ENCODE data around the gene CNTD1.

The CNTD1 gene

GRCh38 chr17:42844271-42844670 is 45.6 kb downstream of the CNTD1 start, which contains the start of gene AOC2:
TSS of gene AOC2 (plus strand) at chr17:42844580. CDS start at chr17:42844627, 47 bp downstream.
- TF ChIP-seq GATA3 (IDR thresholded peaks at IDR 0.05; ENCODE audit: low read depth, low read length): no peak
- no peak for TF ChIP-seq GATA2 (IDR thresholded peaks at IDR 0.05; ENCODE audit: low read depth, low read length)

DNA sequence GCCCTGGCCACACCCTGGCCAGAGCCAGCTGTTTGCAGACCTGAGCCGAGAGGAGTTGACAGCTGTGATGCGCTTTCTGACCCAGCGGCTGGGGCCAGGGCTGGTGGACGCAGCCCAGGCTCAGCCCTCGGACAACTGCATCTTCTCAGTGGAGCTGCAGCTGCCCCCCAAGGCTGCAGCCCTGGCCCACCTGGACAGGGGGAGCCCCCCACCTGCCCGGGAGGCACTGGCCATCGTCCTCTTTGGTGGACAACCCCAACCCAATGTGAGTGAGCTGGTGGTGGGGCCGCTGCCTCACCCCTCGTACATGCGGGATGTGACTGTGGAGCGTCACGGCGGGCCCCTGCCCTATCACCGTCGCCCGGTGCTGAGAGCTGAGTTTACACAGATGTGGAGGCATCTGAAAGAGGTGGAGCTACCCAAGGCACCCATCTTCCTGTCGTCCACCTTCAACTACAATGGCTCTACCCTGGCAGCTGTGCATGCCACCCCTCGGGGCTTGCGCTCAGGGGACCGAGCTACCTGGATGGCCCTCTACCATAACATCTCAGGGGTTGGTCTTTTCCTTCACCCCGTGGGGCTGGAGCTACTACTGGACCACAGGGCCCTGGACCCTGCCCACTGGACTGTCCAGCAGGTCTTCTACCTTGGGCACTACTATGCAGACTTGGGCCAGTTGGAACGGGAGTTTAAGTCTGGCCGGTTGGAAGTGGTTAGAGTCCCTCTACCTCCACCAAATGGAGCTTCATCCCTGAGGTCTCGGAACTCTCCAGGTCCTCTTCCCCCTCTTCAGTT is 46.3 kb downstream of the CNTD1 start:
- TF ChIP-seq GATA3 (IDR thresholded peaks at IDR 0.05; ENCODE audit: low read depth, low read length) (no peak), GATA2 (IDR thresholded peaks at IDR 0.05; ENCODE audit: low read depth, low read length) (no peak)

GRCh38 chr17:42845556-42845917 is 46.9 kb downstream of the CNTD1 start:
- TF ChIP-seq GATA2 (IDR thresholded peaks at IDR 0.05; ENCODE audit: low read depth, low read length): no peak
- no peak for TF ChIP-seq GATA3 (IDR thresholded peaks at IDR 0.05; ENCODE audit: low read depth, low read length)

- no peak for TF ChIP-seq GATA3 (IDR thresholded peaks at IDR 0.05; ENCODE audit: low read depth, low read length)
- TF ChIP-seq GATA2 (IDR thresholded peaks at IDR 0.05; ENCODE audit: low read depth, low read length): no peak
Measured at GRCh38 chr17:42845918-42846593, 47.4 kb downstream of the CNTD1 start.

DNA sequence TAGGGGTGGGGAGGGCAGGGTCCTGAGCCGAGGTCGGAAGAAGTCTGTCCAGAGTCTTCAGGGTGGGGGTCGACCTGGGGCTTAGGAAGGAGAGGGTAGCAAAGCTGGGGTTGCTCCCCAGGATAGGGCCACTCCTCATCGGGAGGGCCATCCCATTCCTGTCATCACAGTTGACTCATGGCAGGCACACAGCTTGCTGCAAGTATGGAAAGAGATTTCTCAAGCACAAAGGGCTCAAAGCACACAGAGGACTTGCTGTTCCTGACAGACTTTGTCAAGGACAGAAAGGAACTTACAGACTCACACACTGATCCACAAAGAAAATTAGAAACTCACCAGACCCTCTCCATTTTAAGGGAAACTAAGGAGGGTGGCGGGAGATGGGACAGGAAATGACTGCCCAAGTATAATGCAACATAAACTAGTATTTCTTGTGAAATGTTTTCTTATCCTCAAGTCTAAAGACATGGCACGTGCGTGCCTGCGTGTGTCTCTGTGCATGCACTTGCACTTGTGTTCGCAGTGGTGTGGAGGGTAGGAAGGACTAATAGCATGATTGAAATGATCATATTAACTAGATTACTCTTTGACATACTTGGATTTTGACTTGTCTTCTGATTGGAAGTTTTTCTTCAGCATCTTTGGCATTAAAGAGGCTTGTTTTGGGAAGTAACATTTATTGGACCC is 48.1 kb downstream of the CNTD1 start:
- no peak for TF ChIP-seq GATA2 (IDR thresholded peaks at IDR 0.05; ENCODE audit: low read depth, low read length)
- TF ChIP-seq GATA3 (IDR thresholded peaks at IDR 0.05; ENCODE audit: low read depth, low read length): no peak

GRCh38 chr17:42848093-42848492 is 49.4 kb downstream of the CNTD1 start:
- TF ChIP-seq GATA3 (IDR thresholded peaks at IDR 0.05; ENCODE audit: low read depth, low read length): no peak
- TF ChIP-seq GATA2 (IDR thresholded peaks at IDR 0.05; ENCODE audit: low read depth, low read length): no peak

- no peak for TF ChIP-seq GATA2 (IDR thresholded peaks at IDR 0.05; ENCODE audit: low read depth, low read length)
- TF ChIP-seq GATA3 (IDR thresholded peaks at IDR 0.05; ENCODE audit: low read depth, low read length): no peak
Measured at GRCh38 chr17:42849031-42849430, 50.4 kb downstream of the CNTD1 start.

DNA sequence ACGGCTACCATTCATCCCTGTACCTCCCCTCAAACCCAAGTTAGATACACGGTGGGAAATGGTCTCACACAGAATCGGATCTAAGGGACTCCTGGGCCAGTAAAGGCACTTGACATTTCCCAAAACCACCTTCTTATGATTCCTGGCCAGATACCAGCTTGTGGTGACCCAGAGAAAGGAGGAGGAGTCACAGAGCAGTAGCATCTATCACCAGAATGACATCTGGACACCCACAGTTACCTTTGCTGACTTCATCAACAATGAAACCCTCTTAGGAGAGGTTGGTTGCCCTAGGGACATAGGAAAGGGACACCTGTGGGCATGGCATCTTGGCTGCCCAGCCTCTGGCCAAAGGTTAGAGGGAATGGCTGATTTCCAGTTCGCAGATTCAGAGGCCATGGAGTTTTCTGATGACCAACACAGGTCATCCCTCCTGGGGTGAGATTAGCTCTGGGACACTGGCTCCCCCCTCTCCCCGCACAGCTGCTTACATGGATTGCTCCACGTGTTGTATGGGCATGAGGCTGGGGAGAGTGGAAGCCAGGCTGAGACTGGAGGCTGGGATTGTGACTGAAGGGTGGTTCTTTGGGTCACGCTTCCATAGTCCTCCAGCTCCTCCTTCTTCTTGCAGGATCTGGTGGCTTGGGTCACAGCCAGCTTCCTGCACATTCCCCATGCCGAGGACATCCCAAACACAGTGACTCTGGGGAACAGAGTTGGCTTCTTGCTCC is 51.0 kb downstream of the CNTD1 start:
- no peak for TF ChIP-seq GATA2 (IDR thresholded peaks at IDR 0.05; ENCODE audit: low read depth, low read length)
- no peak for TF ChIP-seq GATA3 (IDR thresholded peaks at IDR 0.05; ENCODE audit: low read depth, low read length)

- TF ChIP-seq GATA3 (IDR thresholded peaks at IDR 0.05; ENCODE audit: low read depth, low read length): no peak
- no peak for TF ChIP-seq GATA2 (IDR thresholded peaks at IDR 0.05; ENCODE audit: low read depth, low read length)
Measured at GRCh38 chr17:42850954-42851353, 52.3 kb downstream of the CNTD1 start, which contains the start of gene AOC3. TSS of gene AOC3 (plus strand) at chr17:42851199. CDS start at chr17:42851344, 145 bp downstream.

GRCh38 chr17:42852351-42852750 is 53.7 kb downstream of the CNTD1 start:
- TF ChIP-seq GATA2 (IDR thresholded peaks at IDR 0.05; ENCODE audit: low read depth, low read length): no peak
- TF ChIP-seq GATA3 (IDR thresholded peaks at IDR 0.05; ENCODE audit: low read depth, low read length): no peak

GRCh38 chr17:42853004-42853403 is 54.3 kb downstream of the CNTD1 start:
- no peak for TF ChIP-seq GATA3 (IDR thresholded peaks at IDR 0.05; ENCODE audit: low read depth, low read length)
- TF ChIP-seq GATA2 (IDR thresholded peaks at IDR 0.05; ENCODE audit: low read depth, low read length): no peak

DNA sequence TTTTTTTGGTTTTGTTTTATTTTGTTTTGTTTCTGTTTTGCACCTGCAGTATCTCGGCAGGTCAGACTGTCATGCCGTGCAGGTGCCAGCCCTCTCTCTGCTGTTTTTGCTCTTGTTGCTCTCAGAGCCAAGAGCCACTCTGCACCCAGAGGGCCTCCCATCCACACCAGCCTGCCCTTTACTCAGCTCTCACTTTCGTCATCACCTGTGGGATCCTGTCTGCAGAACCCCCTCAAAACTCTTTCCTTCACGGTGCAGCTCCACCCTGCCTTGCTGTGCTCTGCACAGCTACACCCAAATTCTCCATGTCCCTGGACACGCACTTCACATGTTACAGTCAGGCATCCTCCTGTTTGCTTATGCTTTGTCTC is 54.9 kb downstream of the CNTD1 start:
- TF ChIP-seq GATA2 (IDR thresholded peaks at IDR 0.05; ENCODE audit: low read depth, low read length) (no peak), GATA3 (IDR thresholded peaks at IDR 0.05; ENCODE audit: low read depth, low read length) (no peak)

DNA sequence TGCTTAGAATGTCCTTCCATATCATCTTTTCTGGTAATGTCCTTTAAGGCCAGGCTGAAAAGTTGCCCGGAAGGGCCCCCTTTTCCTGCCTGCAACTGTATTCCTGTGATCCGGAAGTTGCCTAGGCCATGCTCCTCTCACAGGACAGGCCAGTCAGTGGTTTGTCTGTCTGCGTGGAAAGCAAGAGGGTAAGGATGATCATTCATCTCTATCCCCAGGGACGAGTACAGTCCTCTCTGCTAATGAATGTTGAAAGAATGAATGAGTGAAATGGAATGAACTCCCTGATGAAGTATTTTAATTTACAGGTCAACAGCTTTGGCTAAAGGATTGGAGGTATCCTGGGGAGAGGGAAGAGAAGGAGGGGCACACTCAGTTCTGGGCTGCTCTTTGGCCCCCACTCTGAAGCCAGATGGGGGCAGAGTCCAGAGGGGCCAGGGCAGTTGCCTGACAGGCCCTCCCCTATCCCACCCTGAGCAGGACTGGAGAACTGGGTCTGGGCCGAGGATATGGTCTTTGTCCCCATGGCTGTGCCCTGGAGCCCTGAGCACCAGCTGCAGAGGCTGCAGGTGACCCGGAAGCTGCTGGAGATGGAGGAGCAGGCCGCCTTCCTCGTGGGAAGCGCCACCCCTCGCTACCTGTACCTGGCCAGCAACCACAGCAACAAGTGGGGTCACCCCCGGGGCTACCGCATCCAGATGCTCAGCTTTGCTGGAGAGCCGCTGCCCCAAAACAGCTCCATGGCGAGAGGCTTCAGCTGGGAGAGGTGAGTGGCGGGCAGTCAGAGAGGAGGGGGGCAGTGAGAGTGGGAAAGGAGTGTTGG is 55.5 kb downstream of the CNTD1 start:
- TF ChIP-seq GATA2 (IDR thresholded peaks at IDR 0.05; ENCODE audit: low read depth, low read length) (no peak), GATA3 (IDR thresholded peaks at IDR 0.05; ENCODE audit: low read depth, low read length) (no peak)
